NCI-H1105 (cell line): ENCODE data around the gene PSG4.
"Not testable (repeated sequence)": the region's sequence is repeated elsewhere in the genome, so short reads cannot be mapped to it uniquely, and the experiment has no call there.

Source experiments
- DNase-seq: peaks from one replicate; lab custom pipeline; 2025; lab: John Stamatoyannopoulos, UW

The PSG4 gene

GRCh38 chr19:43205471-43206105, at the start of gene PSG4:
PSG4 (minus strand) TSS chr19:43205638; CDS start chr19:43205536, 102 bp downstream.
- not testable (repeated sequence) for DNase-seq

GRCh38 chr19:43251428-43251827, 46.0 kb upstream of the PSG4 start:
- not testable (repeated sequence) for DNase-seq

- not testable (repeated sequence) for DNase-seq
Measured at GRCh38 chr19:43250296-43250695, 44.9 kb upstream of the PSG4 start.

GRCh38 chr19:43248635-43249002, 43.2 kb upstream of the PSG4 start:
- not testable (repeated sequence) for DNase-seq

GRCh38 chr19:43247243-43247880, 41.9 kb upstream of the PSG4 start:
- DNase-seq: not testable (repeated sequence)

- not testable (repeated sequence) for DNase-seq
Measured at GRCh38 chr19:43245848-43246247, 40.4 kb upstream of the PSG4 start.

- not testable (repeated sequence) for DNase-seq
Measured at GRCh38 chr19:43242211-43242610, 36.8 kb upstream of the PSG4 start.

- not testable (repeated sequence) for DNase-seq
Measured at GRCh38 chr19:43238213-43238612, 32.8 kb upstream of the PSG4 start.

GRCh38 chr19:43235686-43236085, 30.2 kb upstream of the PSG4 start:
- not testable (repeated sequence) for DNase-seq

GRCh38 chr19:43229315-43229714, 23.9 kb upstream of the PSG4 start:
- no peak for DNase-seq

GRCh38 chr19:43228730-43229129, 23.3 kb upstream of the PSG4 start:
- DNase-seq: not testable (repeated sequence)

GRCh38 chr19:43226986-43227385, 21.5 kb upstream of the PSG4 start:
- DNase-seq: not testable (repeated sequence)

GRCh38 chr19:43224855-43225253, 19.4 kb upstream of the PSG4 start:
- no peak for DNase-seq

- not testable (repeated sequence) for DNase-seq
Measured at GRCh38 chr19:43224201-43224854, 18.9 kb upstream of the PSG4 start.

- DNase-seq: not testable (repeated sequence)
Measured at GRCh38 chr19:43221891-43222290, 16.5 kb upstream of the PSG4 start.

GRCh38 chr19:43219136-43219535, 13.7 kb upstream of the PSG4 start:
- not testable (repeated sequence) for DNase-seq

GRCh38 chr19:43215881-43216280, 10.4 kb upstream of the PSG4 start:
- DNase-seq: not testable (repeated sequence)

- DNase-seq: no peak
Measured at GRCh38 chr19:43207991-43208390, 2.6 kb upstream of the PSG4 start.

GRCh38 chr19:43207174-43207573, 1.7 kb upstream of the PSG4 start:
- DNase-seq: not testable (repeated sequence)

GRCh38 chr19:43203611-43204010, 1.8 kb downstream of the PSG4 start:
- DNase-seq: not testable (repeated sequence)

GRCh38 chr19:43201891-43202290, 3.5 kb downstream of the PSG4 start:
- DNase-seq: not testable (repeated sequence)

- DNase-seq: not testable (repeated sequence)
Measured at GRCh38 chr19:43201337-43201801, 4.1 kb downstream of the PSG4 start.
